ENCODE measurements around the gene DGCR6L.

DNA sequence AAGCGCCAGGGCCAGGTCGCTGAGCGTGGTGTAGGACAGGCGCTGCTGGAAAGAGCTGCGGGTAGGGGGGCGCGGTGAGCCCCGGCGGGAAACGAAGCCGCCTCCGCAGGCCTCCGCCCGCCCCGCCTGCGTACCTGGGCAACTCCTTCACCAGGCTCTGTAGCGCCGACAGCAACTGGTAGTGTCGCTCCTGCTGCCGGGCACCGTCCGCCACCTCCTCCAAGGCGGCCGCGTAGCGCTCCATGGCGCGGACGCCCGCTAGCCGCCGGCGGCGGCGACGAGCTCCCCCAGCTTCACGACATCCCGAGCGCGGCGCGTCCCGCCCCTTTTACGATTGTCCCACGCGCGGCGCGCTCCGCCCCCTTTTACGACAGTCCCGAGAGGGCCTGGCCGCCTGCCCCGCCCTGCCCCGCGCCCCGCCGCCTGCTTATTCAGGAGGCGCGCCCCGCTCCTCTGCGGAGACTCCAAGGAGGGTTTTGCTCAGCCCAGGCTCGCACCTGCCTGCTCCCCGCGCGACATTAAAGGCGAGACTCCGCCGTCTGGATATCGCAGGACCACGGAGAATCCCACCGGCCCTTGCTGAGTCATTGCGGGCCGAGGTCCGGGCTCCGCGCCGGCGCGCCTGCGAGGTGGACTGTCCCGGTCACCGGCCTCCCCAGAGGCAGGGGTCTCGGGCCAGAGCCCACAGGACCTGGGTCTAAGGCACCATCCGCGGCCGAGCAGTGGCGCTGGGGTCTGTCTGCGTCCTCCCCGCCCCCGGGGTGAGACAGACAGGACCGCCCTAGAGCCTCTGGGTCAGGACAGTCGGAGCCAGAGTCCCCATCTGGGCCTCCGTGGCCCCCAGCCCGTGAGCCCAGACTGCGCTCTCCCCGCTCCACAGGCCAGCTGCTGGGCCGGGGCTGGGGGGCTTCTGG, at the start of gene DGCR6L:
- TF ChIP-seq, protein P1, sequence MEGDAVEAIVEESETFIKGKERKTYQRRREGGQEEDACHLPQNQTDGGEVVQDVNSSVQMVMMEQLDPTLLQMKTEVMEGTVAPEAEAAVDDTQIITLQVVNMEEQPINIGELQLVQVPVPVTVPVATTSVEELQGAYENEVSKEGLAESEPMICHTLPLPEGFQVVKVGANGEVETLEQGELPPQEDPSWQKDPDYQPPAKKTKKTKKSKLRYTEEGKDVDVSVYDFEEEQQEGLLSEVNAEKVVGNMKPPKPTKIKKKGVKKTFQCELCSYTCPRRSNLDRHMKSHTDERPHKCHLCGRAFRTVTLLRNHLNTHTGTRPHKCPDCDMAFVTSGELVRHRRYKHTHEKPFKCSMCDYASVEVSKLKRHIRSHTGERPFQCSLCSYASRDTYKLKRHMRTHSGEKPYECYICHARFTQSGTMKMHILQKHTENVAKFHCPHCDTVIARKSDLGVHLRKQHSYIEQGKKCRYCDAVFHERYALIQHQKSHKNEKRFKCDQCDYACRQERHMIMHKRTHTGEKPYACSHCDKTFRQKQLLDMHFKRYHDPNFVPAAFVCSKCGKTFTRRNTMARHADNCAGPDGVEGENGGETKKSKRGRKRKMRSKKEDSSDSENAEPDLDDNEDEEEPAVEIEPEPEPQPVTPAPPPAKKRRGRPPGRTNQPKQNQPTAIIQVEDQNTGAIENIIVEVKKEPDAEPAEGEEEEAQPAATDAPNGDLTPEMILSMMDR (IDR thresholded peaks at IDR 0.05) = no peak
- TF ChIP-seq, protein P2, sequence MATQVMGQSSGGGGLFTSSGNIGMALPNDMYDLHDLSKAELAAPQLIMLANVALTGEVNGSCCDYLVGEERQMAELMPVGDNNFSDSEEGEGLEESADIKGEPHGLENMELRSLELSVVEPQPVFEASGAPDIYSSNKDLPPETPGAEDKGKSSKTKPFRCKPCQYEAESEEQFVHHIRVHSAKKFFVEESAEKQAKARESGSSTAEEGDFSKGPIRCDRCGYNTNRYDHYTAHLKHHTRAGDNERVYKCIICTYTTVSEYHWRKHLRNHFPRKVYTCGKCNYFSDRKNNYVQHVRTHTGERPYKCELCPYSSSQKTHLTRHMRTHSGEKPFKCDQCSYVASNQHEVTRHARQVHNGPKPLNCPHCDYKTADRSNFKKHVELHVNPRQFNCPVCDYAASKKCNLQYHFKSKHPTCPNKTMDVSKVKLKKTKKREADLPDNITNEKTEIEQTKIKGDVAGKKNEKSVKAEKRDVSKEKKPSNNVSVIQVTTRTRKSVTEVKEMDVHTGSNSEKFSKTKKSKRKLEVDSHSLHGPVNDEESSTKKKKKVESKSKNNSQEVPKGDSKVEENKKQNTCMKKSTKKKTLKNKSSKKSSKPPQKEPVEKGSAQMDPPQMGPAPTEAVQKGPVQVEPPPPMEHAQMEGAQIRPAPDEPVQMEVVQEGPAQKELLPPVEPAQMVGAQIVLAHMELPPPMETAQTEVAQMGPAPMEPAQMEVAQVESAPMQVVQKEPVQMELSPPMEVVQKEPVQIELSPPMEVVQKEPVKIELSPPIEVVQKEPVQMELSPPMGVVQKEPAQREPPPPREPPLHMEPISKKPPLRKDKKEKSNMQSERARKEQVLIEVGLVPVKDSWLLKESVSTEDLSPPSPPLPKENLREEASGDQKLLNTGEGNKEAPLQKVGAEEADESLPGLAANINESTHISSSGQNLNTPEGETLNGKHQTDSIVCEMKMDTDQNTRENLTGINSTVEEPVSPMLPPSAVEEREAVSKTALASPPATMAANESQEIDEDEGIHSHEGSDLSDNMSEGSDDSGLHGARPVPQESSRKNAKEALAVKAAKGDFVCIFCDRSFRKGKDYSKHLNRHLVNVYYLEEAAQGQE (IDR thresholded peaks at IDR 0.05) = no peak
- TF ChIP-seq POLR2A (IDR thresholded peaks at IDR 0.05; ENCODE audit: low read length) (peak; percentile 78), KDM5A (IDR thresholded peaks at IDR 0.05) (no peak)
